K562 (cell line): ENCODE results near the gene RANBP3. TPM values are rescaled to one million over a fixed set of nuclear protein-coding genes. Genes with fewer than 3 reads are reported as not detected.
A peak's percentile ranks its signal among the peaks of the same experiment; 100 is the strongest.

Experiments used
- COPS2 ChIP-seq: fragments of 450-650 bp; conservative IDR thresholded peaks from 2 replicates; pipeline ENCODE4 v1.6.1; 2016; ENCODE audit warnings: mild to moderate bottlenecking, moderate library complexity
- FOXJ2 ChIP-seq: fragments of 200-800 bp; sonication (Bioruptor generic); IDR thresholded peaks from 2 replicates; pipeline ENCODE4 v1.6.1; 2016; ENCODE audit warnings: missing genetic modification characterization, missing compliant biosample characterization
- HMG20A ChIP-seq: fragments of 450-650 bp; formaldehyde crosslinking; conservative IDR thresholded peaks from 2 replicates; pipeline ENCODE4 v1.4.0; 2020; ENCODE audit warnings: mild to moderate bottlenecking, mixed read lengths
- KDM5B ChIP-seq: fragments of 200-600 bp; sonication (generic); IDR thresholded peaks from 2 replicates; pipeline ENCODE4 v1.6.1; 2012; ENCODE audit warnings: low read depth, mild to moderate bottlenecking, moderate library complexity, low read length, control low read depth, inconsistent platforms; ENCODE audit not compliant: insufficient replicate concordance
- MYBL2 ChIP-seq, 2 experiments: fragments of 450-650 bp in 1 of 2; sonication (generic) in 1 of 2; formaldehyde crosslinking in 1 of 2; IDR thresholded peaks; 2 replicates each; pipeline versions ENCODE4 v1.6.1 to v1.8.1; 2017 to 2022; ENCODE audit warnings: borderline replicate concordance in 1 of 2, inconsistent platforms in 1 of 2, low read depth in 1 of 2, mild to moderate bottlenecking in 1 of 2, missing genetic modification reagents in 1 of 2, moderate library complexity in 1 of 2
- ZZZ3 ChIP-seq: fragments of 450-650 bp; IDR thresholded peaks from 2 replicates; pipeline ENCODE4 v1.6.1; 2016; ENCODE audit warnings: antibody characterized with exemption, mild to moderate bottlenecking, moderate library complexity
- polyA plus RNA-seq, 8 experiments: library from polyadenylated mRNA; depleted of rRNA in 4 of 8; stranded (reverse) in 5 of 8; unstranded in 3 of 8; fragments of >200 nt; fragmentation: Nextera tagmentation in 2 of 8; fragmentation: Illumina TruSeq in 1 of 8; extraction: Ambion mirVana in 2 of 8; extraction: Trizol in 1 of 8; gene quantifications; 2 replicates each; pipeline versions ENCODE4 v1.2.1 to v1.2.3, GENCODE V29; 2011 to 2014; ENCODE audit warnings: inconsistent platforms in 1 of 8, missing spikeins in 1 of 8
- total RNA-seq, 7 experiments: library from RNA; depleted of rRNA in 6 of 7; stranded (reverse); fragments of >200 nt in 6 of 7; fragmentation: Illumina TruSeq in 2 of 7; extraction: Trizol in 2 of 7; gene quantifications; 2 replicates each; pipeline versions ENCODE4 v1.2.1 to v1.2.3, GENCODE V29; 2011 to 2021; ENCODE audit warnings: low replicate concordance in 1 of 7
- TF ChIP-seq, protein P1 (sequence below): fragments of 250-450 bp; sonication (Bioruptor Pico); IDR thresholded peaks from 2 replicates; pipeline ENCODE4 v1.8.0; 2021; ENCODE audit warnings: moderate library complexity, mild to moderate bottlenecking, inconsistent platforms
- TF ChIP-seq, protein P2 (sequence below), 2 experiments: IDR thresholded peaks in 1 of 2; conservative IDR thresholded peaks in 1 of 2; 2 replicates each; pipeline ENCODE4 v1.6.1; 2016; ENCODE audit warnings: low read depth in 2 of 2, mild to moderate bottlenecking in 1 of 2, missing compliant biosample characterization in 1 of 2, missing genetic modification characterization in 1 of 2, moderate library complexity in 1 of 2
- TF ChIP-seq, protein P3 (sequence below): fragments of 200-600 bp; sonication (generic); IDR thresholded peaks from one replicate; pipeline ENCODE4 v1.6.1; 2012; ENCODE audit warnings: mild to moderate bottlenecking, low read depth, low read length, inconsistent platforms

Gene RANBP3
- total and polyA plus RNA-seq, 9 of the 15 experiments (the other 6 are each of a cell fraction or from before 2014, with no cell fraction given), result 0.90 to 95.1 (median 63.2) TPM

- TF ChIP-seq, protein P1, sequence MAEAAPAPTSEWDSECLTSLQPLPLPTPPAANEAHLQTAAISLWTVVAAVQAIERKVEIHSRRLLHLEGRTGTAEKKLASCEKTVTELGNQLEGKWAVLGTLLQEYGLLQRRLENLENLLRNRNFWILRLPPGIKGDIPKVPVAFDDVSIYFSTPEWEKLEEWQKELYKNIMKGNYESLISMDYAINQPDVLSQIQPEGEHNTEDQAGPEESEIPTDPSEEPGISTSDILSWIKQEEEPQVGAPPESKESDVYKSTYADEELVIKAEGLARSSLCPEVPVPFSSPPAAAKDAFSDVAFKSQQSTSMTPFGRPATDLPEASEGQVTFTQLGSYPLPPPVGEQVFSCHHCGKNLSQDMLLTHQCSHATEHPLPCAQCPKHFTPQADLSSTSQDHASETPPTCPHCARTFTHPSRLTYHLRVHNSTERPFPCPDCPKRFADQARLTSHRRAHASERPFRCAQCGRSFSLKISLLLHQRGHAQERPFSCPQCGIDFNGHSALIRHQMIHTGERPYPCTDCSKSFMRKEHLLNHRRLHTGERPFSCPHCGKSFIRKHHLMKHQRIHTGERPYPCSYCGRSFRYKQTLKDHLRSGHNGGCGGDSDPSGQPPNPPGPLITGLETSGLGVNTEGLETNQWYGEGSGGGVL, result no peak
- TF ChIP-seq FOXJ2 (tag) (no peak), KDM5B (peak; percentile 65), ZZZ3 (no peak), MYBL2 (IDR thresholded peaks at IDR 0.05; ENCODE audit: low read depth) (no peak), MYBL2 (CRISPR knock-in tag; IDR thresholded peaks at IDR 0.05; ENCODE audit: borderline replicate concordance) (no peak), COPS2 (no peak), HMG20A (CRISPR knock-in tag) (no peak)
- TF ChIP-seq, protein P2, sequence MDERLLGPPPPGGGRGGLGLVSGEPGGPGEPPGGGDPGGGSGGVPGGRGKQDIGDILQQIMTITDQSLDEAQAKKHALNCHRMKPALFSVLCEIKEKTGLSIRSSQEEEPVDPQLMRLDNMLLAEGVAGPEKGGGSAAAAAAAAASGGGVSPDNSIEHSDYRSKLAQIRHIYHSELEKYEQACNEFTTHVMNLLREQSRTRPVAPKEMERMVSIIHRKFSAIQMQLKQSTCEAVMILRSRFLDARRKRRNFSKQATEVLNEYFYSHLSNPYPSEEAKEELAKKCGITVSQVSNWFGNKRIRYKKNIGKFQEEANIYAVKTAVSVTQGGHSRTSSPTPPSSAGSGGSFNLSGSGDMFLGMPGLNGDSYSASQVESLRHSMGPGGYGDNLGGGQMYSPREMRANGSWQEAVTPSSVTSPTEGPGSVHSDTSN (CRISPR knock-in tag; IDR thresholded peaks at IDR 0.05; ENCODE audit: low read depth), result no peak
- TF ChIP-seq, protein P2 (tag; conservative IDR thresholded peaks at IDR 0.05; ENCODE audit: low read depth), result no peak
- TF ChIP-seq, protein P3, sequence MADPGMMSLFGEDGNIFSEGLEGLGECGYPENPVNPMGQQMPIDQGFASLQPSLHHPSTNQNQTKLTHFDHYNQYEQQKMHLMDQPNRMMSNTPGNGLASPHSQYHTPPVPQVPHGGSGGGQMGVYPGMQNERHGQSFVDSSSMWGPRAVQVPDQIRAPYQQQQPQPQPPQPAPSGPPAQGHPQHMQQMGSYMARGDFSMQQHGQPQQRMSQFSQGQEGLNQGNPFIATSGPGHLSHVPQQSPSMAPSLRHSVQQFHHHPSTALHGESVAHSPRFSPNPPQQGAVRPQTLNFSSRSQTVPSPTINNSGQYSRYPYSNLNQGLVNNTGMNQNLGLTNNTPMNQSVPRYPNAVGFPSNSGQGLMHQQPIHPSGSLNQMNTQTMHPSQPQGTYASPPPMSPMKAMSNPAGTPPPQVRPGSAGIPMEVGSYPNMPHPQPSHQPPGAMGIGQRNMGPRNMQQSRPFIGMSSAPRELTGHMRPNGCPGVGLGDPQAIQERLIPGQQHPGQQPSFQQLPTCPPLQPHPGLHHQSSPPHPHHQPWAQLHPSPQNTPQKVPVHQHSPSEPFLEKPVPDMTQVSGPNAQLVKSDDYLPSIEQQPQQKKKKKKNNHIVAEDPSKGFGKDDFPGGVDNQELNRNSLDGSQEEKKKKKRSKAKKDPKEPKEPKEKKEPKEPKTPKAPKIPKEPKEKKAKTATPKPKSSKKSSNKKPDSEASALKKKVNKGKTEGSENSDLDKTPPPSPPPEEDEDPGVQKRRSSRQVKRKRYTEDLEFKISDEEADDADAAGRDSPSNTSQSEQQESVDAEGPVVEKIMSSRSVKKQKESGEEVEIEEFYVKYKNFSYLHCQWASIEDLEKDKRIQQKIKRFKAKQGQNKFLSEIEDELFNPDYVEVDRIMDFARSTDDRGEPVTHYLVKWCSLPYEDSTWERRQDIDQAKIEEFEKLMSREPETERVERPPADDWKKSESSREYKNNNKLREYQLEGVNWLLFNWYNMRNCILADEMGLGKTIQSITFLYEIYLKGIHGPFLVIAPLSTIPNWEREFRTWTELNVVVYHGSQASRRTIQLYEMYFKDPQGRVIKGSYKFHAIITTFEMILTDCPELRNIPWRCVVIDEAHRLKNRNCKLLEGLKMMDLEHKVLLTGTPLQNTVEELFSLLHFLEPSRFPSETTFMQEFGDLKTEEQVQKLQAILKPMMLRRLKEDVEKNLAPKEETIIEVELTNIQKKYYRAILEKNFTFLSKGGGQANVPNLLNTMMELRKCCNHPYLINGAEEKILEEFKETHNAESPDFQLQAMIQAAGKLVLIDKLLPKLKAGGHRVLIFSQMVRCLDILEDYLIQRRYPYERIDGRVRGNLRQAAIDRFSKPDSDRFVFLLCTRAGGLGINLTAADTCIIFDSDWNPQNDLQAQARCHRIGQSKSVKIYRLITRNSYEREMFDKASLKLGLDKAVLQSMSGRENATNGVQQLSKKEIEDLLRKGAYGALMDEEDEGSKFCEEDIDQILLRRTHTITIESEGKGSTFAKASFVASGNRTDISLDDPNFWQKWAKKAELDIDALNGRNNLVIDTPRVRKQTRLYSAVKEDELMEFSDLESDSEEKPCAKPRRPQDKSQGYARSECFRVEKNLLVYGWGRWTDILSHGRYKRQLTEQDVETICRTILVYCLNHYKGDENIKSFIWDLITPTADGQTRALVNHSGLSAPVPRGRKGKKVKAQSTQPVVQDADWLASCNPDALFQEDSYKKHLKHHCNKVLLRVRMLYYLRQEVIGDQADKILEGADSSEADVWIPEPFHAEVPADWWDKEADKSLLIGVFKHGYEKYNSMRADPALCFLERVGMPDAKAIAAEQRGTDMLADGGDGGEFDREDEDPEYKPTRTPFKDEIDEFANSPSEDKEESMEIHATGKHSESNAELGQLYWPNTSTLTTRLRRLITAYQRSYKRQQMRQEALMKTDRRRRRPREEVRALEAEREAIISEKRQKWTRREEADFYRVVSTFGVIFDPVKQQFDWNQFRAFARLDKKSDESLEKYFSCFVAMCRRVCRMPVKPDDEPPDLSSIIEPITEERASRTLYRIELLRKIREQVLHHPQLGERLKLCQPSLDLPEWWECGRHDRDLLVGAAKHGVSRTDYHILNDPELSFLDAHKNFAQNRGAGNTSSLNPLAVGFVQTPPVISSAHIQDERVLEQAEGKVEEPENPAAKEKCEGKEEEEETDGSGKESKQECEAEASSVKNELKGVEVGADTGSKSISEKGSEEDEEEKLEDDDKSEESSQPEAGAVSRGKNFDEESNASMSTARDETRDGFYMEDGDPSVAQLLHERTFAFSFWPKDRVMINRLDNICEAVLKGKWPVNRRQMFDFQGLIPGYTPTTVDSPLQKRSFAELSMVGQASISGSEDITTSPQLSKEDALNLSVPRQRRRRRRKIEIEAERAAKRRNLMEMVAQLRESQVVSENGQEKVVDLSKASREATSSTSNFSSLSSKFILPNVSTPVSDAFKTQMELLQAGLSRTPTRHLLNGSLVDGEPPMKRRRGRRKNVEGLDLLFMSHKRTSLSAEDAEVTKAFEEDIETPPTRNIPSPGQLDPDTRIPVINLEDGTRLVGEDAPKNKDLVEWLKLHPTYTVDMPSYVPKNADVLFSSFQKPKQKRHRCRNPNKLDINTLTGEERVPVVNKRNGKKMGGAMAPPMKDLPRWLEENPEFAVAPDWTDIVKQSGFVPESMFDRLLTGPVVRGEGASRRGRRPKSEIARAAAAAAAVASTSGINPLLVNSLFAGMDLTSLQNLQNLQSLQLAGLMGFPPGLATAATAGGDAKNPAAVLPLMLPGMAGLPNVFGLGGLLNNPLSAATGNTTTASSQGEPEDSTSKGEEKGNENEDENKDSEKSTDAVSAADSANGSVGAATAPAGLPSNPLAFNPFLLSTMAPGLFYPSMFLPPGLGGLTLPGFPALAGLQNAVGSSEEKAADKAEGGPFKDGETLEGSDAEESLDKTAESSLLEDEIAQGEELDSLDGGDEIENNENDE, result no peak
Observed at GRCh38 chr19:5977785-5978605, at the start of gene RANBP3 (continued).
